ENCODE results near the gene BTBD17.
"Not testable (repeated sequence)": the region's sequence is repeated elsewhere in the genome, so short reads cannot be mapped to it uniquely, and the experiment has no call there.

The BTBD17 gene

GRCh38 chr17:74361230-74362068 lies at the start of gene BTBD17:
TSS of gene BTBD17 (minus strand) at chr17:74361868. CDS start at chr17:74361819, 49 bp downstream.
- no peak for DNase-seq (ENCODE audit: low read depth in 2 of 2)

DNA sequence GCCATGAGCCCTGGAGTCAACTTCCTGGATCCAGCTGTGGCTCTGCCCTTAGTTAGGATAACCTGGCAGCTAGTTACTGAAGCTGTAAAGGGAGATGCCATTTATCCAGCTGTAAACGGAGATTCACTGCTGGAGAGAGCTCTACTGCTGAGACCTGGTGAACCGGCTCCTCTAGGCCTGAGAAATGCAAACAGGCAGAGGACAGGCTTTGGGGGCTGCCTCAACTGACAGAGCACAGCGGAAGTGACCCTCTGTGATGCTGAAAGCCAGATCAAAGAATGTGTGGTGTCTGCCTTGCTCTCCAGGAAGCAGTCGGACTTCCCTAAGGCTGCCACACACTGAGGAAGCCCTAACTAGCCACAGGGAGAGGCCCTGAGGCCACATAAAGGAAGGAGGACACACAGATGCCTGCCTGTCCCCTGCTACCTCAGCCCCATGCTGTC lies 48.4 kb upstream of the BTBD17 start:
- no peak for DNase-seq (ENCODE audit: low read depth in 2 of 2)

- DNase-seq (ENCODE audit: low read depth in 2 of 2): no peak
Observed at GRCh38 chr17:74408815-74409214, 47.1 kb upstream of the BTBD17 start.

DNA sequence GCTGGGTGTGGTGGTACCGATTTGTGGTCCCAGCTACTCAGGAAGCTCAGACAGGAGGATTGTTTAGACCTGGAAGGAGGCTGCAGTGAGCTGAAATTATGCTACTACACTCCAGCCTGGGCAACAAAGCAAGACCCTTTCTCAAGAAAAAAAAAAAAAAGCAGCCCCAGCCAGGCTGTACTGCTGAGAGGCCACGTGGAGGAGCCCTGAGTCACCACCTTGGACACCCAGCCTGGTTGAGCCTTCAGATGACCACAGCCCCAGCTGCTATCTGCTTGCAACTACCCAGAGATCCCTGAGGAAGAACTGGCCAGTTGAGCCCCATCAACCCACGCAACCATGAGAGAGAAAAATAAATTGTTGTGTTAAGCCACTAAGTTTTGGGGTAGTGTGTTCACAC lies 46.6 kb upstream of the BTBD17 start:
- DNase-seq (ENCODE audit: low read depth in 2 of 2): no peak

DNA sequence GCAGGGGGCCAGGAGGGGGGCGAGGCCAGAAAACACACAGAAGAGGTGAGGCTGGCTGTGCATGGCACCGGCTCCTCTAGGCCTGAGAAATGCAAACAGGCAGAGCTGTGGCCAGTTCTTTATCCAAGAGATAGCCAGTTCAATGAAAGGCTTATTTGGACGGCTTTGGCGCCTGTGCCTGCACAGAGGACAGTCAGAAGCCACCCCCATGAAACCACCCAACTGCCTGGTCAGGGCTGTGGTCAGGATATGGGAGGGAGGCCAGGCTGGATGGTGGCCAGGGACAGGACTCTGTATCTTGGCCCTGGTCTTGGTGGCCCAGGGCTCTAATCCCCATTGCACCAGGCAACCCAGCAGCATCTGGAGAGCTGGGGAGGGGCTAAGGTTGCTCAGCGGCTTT lies 45.7 kb upstream of the BTBD17 start:
- DNase-seq (ENCODE audit: low read depth in 2 of 2): no peak

GRCh38 chr17:74405311-74405710 lies 43.6 kb upstream of the BTBD17 start:
- not testable (repeated sequence) for DNase-seq (ENCODE audit: low read depth in 2 of 2)

GRCh38 chr17:74404789-74405188 lies 43.1 kb upstream of the BTBD17 start:
- no peak for DNase-seq (ENCODE audit: low read depth in 2 of 2)

DNA sequence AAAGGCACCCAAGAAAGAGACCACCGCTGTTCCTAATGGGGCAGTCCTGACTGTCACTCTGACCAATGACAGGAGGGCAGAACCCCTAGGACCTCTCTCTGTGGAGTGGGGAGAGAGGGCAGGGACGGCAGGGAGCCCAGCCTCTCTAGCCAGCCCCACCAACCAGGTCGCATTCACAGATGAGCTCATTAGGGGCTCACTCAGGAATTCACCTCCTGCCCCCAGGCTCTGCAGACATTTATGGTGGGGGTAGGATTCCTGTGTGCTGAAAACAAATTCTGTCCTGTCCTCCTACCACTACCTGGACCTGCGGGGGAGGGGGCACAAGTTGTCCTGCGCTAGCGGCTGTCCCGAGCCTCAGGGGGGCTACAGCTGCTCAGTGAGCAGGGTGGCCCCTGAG lies 42.5 kb upstream of the BTBD17 start:
- DNase-seq (ENCODE audit: low read depth in 2 of 2): no peak

- no peak for DNase-seq (ENCODE audit: low read depth in 2 of 2)
Observed at GRCh38 chr17:74403512-74404137, 42.0 kb upstream of the BTBD17 start.

GRCh38 chr17:74402048-74402447 lies 40.4 kb upstream of the BTBD17 start:
- no peak for DNase-seq (ENCODE audit: low read depth in 2 of 2)

DNA sequence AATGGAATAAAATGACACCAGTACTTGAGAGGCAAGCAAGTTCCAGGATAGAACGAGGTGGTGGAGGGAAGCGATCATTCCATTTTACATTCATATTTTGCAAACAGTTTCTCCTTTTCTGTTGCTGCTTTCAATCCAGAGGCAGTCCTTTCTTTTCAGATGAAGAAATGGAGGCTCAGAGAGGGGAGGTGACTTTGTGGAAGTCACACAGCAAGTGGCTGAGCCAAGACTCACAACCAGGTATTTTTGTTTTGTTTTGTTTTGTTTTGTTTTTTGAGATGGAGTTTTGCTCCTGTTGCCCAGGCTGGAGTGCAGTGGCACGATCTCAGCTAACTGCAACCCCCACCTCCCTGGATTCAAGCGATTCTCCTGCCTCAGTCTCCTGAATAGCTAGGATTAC lies 34.9 kb upstream of the BTBD17 start:
- DNase-seq (ENCODE audit: low read depth in 2 of 2): no peak

- DNase-seq (ENCODE audit: low read depth in 2 of 2): no peak
Observed at GRCh38 chr17:74394977-74395376, 33.3 kb upstream of the BTBD17 start.

DNA sequence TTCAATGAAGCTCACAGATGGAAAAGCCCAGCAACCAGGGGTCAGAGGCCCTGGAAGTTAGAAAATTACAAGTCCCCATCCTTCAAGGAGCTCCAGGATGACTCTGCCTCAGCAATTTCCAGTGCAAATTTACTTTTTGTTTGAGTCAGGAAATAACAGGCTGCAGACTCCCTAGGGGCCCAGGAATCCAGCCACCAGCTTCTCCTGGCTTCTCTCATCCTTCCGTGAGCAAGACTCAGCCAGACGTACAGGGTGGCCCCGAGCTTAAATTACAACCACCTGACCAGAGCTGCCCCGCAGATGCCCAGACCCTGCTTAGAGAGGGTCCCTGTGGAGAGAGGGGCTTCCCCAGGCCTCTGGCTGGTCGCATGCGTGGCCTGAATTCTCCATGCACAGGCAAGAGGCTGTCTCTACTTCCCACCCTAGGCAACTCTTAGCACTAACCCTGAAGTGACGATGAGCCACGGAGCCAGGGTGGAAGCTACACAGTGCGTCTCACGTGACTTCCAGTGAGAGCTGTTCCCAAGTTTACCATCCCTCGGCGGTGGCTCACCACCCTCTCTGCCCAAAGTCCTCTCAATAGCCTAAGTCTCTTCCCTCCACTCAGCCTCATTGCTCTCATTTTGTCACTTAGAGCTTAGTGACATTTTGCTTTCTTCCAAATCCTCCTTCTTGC lies 32.7 kb upstream of the BTBD17 start:
- no peak for DNase-seq (ENCODE audit: low read depth in 2 of 2)

DNA sequence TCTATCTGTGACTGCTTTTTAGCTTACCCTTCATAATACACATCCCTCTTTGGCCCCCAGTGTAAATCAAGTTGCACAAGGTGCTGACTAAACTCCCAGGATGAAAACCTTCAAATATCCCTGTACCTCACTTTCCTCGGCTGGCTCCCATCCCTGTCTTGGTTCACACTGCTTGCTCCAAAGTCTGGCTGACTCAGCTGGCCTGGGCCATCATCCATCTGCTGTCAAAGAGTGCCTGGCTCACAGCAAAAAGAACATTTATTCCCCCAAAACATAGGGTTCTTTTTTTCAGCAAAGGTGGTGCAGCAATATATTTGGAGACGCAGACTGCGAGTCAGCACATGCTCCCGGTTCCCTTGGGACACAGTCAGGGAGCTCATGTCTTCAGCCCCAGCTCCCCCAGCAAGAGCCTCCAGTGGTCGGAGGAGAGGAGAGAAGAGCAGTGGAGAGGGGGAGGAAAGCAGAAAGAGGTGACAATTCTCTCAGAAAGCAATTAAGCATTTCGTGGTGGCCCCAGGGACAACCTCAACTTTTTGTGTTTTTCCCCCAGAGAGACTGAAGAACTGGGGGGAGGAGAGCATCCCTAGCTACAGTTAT lies 31.8 kb upstream of the BTBD17 start:
- no peak for DNase-seq (ENCODE audit: low read depth in 2 of 2)

DNA sequence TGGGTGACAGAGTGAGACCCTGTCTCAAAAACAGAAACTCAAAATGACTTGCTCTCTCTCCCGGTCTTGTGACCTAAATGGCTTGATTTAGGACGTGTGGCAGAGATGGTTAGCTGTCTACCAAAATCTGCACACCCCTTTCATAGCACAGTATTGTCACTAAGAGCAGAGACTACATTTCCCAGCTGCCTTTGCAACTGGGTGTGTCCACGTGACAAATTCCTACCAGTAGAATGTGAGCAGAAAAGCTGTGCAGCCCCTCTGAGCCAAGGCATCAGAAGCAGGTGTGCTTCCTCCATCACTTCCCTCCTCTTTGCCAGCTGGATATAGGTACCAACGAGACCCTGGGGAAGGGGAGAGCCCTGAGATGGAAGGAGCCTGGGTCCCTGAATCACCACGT lies 31.2 kb upstream of the BTBD17 start:
- no peak for DNase-seq (ENCODE audit: low read depth in 2 of 2)

DNA sequence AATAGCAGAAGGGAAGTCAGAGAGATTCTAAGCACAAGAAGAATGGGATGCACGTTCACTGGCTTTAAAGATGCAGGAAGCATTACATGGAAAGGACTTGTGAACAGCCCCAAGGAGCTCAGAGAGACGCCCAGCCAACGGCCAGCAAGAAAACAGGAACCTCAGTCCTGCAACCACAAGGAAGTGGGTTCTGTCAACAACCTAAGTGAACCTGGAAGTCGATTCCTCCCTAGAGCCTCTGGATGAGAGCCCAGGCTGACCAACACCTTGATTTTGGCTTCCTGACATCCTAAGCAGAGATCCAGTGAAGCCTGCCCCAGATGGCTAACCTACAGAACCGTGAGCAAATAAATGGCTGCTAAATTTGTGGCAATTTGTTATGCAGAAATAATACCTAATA lies 30.1 kb upstream of the BTBD17 start:
- DNase-seq (ENCODE audit: low read depth in 2 of 2): no peak

DNA sequence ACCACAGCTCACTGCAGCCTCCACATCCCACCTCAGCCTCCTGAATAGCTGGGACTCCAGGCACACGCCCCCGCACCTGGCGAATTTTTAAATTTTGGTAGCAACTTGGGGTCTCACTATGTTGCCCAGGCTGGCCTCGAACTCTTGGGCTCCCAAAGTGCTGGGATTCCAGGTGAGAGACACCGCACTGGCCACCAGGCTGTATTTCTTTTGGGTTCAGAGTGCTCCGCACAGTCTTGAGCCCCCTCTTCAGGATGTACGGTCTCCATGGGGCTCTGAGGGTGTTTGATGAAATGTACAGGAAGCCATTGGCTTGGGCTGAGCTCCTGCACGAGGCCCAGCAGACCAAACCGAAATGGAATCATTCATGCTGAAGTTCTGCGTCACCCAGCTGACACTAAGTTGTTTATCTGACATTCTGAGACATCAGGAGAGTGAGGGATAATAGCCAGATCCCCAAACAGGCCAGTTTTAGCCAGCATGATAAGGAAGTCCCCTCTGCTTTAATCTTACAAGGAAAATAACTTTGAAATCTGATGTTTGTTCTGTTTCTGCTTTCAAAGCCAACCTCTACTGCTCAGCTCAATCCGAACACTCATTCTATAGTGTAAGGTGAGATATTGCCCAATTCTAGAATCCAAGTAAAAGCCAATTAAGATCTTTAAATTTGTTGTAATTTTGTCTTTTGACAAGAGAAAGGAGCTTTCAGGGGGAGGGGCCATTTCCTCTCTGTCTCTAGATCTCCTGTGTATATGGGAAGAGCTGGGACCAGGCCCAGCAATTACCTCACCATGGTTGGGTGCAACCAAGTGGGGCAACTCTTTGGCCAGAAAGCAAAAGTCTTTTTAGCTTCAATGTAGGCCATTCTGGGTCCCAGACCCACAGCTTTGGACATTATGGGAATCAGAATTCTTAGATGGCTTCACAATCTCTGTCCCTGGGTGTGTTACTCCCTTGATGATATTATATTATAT lies 29.3 kb upstream of the BTBD17 start:
- DNase-seq (ENCODE audit: low read depth in 2 of 2): no peak

DNA sequence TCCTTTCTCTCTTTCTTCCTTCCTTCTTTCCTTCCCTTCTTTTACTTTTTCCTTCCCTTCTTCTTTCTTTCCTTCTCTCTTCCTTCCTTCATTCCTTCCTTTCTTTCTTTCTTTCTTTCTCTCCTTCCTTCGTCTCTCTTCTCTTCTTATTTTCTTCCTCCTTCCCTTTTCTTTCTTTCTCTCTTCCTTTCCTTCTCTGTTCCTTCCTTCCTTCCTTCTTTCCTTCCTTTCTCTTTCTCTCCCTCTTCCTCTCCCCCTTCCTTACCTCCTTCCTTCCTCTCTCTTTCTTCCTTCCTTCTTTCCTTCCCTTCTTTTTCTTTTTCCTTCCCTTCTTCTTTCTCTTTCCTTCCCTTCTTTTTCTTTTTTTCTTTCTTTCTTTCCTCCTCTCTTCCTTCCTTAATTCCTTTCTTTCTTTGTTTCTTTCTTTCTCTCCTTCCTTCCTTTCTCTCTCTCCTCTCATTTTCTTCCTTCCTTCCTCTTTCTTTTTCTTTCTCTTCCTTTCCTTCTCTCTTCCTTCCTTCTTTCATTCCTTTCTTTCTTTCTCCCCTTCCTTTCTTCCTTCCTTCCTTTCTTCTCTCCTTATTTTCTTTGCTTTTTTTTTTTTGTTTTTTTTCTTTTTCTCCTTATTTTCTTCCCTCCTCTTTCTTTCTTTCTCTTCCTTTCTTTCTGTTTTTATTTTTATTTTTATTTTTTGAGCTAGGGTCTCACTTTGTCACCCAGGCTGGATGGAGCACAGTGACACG lies 28.4 kb upstream of the BTBD17 start:
- DNase-seq (ENCODE audit: low read depth in 2 of 2): no peak

DNA sequence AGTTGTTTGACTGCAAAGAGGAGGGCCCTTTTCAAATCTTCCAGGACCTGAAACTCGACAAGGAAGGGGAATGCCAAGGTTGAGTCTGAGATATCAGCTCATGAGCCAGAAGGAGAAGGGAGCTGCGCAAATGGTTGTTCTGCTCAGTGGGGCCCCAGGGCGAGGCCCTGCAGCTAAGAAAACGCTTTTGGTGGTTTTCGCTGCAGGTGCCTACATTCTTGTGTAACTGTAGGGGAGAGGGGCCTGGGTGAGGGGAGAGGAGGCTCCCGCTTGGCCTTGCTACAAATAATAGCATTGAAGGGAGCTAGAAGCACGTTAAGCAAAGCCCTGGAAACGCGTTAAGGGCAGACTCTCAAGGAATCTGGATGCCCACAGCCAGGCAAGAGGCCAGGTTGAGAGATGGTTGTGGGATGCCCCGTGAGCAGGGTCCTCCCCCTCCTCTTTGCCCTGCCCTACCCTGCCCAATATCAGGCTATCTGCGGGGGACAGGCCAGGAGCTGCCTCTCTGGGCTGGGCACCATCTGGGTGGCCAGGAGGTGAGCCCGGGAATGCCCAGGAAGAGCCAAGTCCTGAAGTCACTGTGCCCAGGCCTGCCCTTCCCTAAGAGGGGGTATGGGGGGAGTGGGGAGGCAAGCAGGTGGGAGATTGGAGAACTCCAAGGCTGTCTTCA lies 27.6 kb upstream of the BTBD17 start:
- DNase-seq (ENCODE audit: low read depth in 2 of 2): no peak

All from stimulated activated CD4-positive, alpha-beta T cell treated with anti-CD3 and anti-CD28 coated beads, Interleukin-12 subunit alpha, Interleukin-12 subunit beta, amount 100 ng/mL, for 24 hours (primary cell).